H9 (cell line): ENCODE measurements around the gene GRID1. TPM values are rescaled to one million over a fixed set of nuclear protein-coding genes. Genes with fewer than 3 reads are reported as not detected.

ENCODE experiments used
- DNase-seq: peaks from one replicate; pipeline ENCODE4 v3.0.0-alpha.2; 2017
- H2AFZ ChIP-seq: one replicate; pipeline ENCODE4 v1.6.1; 2013; ENCODE audit warnings: mild to moderate bottlenecking, low read length, control low read depth, moderate library complexity
- H2AK5ac ChIP-seq: 2 replicates; pipeline ENCODE4 v1.6.1; 2013; ENCODE audit warnings: low read length, control low read depth, mixed read lengths; ENCODE audit not compliant: insufficient read length
- H2BK120ac ChIP-seq: one replicate; pipeline ENCODE4 v1.6.1; 2013; ENCODE audit warnings: low read depth, mild to moderate bottlenecking, low read length, control low read depth, inconsistent platforms; ENCODE audit not compliant: poor library complexity, severe bottlenecking
- H2BK12ac ChIP-seq: 2 replicates; pipeline ENCODE4 v1.6.1; 2013; ENCODE audit warnings: low read length, control low read depth, mixed read lengths, low read depth; ENCODE audit not compliant: insufficient read length
- H2BK15ac ChIP-seq: 2 replicates; pipeline ENCODE4 v1.6.1; 2013; ENCODE audit warnings: low read depth, low read length, control low read depth
- H2BK20ac ChIP-seq: one replicate; pipeline ENCODE4 v1.6.1; 2013; ENCODE audit warnings: low read depth, mild to moderate bottlenecking, low read length, control low read depth, inconsistent platforms; ENCODE audit not compliant: poor library complexity, severe bottlenecking
- H2BK5ac ChIP-seq: 2 replicates; pipeline ENCODE4 v1.6.1; 2013; ENCODE audit warnings: low read length, control low read depth, mixed read lengths; ENCODE audit not compliant: insufficient read length
- H3K14ac ChIP-seq: 2 replicates; pipeline ENCODE4 v1.6.1; 2013; ENCODE audit warnings: low read length, control low read depth; ENCODE audit not compliant: insufficient read depth
- H3K18ac ChIP-seq: 2 replicates; pipeline ENCODE4 v1.6.1; 2013; ENCODE audit warnings: low read depth, mild to moderate bottlenecking, mixed read lengths, low read length, control low read depth; ENCODE audit not compliant: insufficient read length
- H3K23ac ChIP-seq: 2 replicates; pipeline ENCODE4 v1.6.1; 2013; ENCODE audit warnings: low read length, control low read depth, mixed read lengths, low read depth; ENCODE audit not compliant: insufficient read length
- H3K23me2 ChIP-seq: 2 replicates; pipeline ENCODE4 v1.6.1; 2013; ENCODE audit warnings: low read depth, mild to moderate bottlenecking, mixed read lengths, low read length, control low read depth; ENCODE audit not compliant: insufficient read length, poor library complexity, severe bottlenecking
- H3K27ac ChIP-seq: 2 replicates; pipeline ENCODE4 v1.5.1; 2013; ENCODE audit warnings: low read length, control low read depth, mixed read lengths, low read depth; ENCODE audit not compliant: insufficient read length
- H3K27me3 ChIP-seq: 2 replicates; pipeline ENCODE4 v1.6.1; 2013; ENCODE audit warnings: low read length, control low read depth, inconsistent platforms; ENCODE audit not compliant: insufficient read depth
- H3K4ac ChIP-seq: 2 replicates; pipeline ENCODE4 v1.6.1; 2013; ENCODE audit warnings: low read depth, mild to moderate bottlenecking, control low read depth, inconsistent platforms, low read length, moderate library complexity
- H3K4me1 ChIP-seq: 2 replicates; pipeline ENCODE4 v1.6.1; 2013; ENCODE audit warnings: low read length, control low read depth, inconsistent platforms; ENCODE audit not compliant: insufficient read depth
- H3K4me2 ChIP-seq: 2 replicates; pipeline ENCODE4 v1.6.1; 2013; ENCODE audit warnings: low read length, control low read depth, mixed read lengths; ENCODE audit not compliant: insufficient read length, insufficient read depth
- H3K56ac ChIP-seq: 2 replicates; pipeline ENCODE4 v1.6.1; 2013; ENCODE audit warnings: low read depth, mild to moderate bottlenecking, mixed read lengths, low read length, control low read depth; ENCODE audit not compliant: insufficient read length
- H3K79me1 ChIP-seq: 2 replicates; pipeline ENCODE4 v1.6.1; 2013; ENCODE audit warnings: low read depth, mild to moderate bottlenecking, moderate library complexity, low read length, control low read depth, inconsistent platforms; ENCODE audit not compliant: insufficient read depth, poor library complexity, severe bottlenecking
- H3K79me2 ChIP-seq: 2 replicates; pipeline ENCODE4 v1.6.1; 2013; ENCODE audit warnings: low read length, control low read depth, inconsistent platforms; ENCODE audit not compliant: insufficient read depth
- H3K9ac ChIP-seq: 2 replicates; pipeline ENCODE4 v1.6.1; 2013; ENCODE audit warnings: low read length, control low read depth, mixed read lengths; ENCODE audit not compliant: insufficient read length; ENCODE audit errors: extremely low read depth
- H3K9me3 ChIP-seq: one replicate; pipeline ENCODE4 v1.6.1; 2013; ENCODE audit warnings: low read depth, low read length, inconsistent platforms; ENCODE audit not compliant: control insufficient read depth
- H3T11ph ChIP-seq: one replicate; pipeline ENCODE4 v1.6.1; 2013; ENCODE audit warnings: mild to moderate bottlenecking, low read length, control low read depth, inconsistent platforms
- H4K20me1 ChIP-seq: one replicate; pipeline ENCODE4 v1.6.1; 2013; ENCODE audit not compliant: control insufficient read depth, insufficient read length, insufficient read depth
- H4K5ac ChIP-seq: 2 replicates; pipeline ENCODE4 v1.6.1; 2013; ENCODE audit warnings: low read depth, mild to moderate bottlenecking, mixed read lengths, low read length, control low read depth; ENCODE audit not compliant: insufficient read length
- H4K8ac ChIP-seq: replicated peaks from 2 replicates; pipeline ENCODE4 v1.6.1; 2013; ENCODE audit warnings: low read length, control low read depth, mixed read lengths, low read depth; ENCODE audit not compliant: insufficient read length
- H4K91ac ChIP-seq: 2 replicates; pipeline ENCODE4 v1.6.1; 2013; ENCODE audit warnings: low read depth, mild to moderate bottlenecking, moderate library complexity, mixed read lengths, low read length, control low read depth; ENCODE audit not compliant: insufficient read length
- H3K27ac Mint-ChIP-seq, 3 experiments: 2 replicates in 2 of 3; 3 replicates in 1 of 3; pipeline ENCODE4 v1.8.0; 2020 to 2021; ENCODE audit warnings: mixed read lengths in 3 of 3, mild to moderate bottlenecking in 1 of 3, moderate library complexity in 1 of 3
- H3K27me3 Mint-ChIP-seq: 2 replicates; pipeline ENCODE4 v1.8.0; 2021; ENCODE audit warnings: low read depth, mild to moderate bottlenecking, moderate library complexity, mixed read lengths
- H3K36me3 Mint-ChIP-seq, 3 experiments: 2 replicates in 2 of 3; 3 replicates in 1 of 3; pipeline ENCODE4 v1.8.0; 2020 to 2021; ENCODE audit warnings: low read depth in 3 of 3, mixed read lengths in 3 of 3; ENCODE audit not compliant: insufficient read depth in 1 of 3
- H3K4me1 Mint-ChIP-seq, 2 experiments: 2 replicates each; pipeline ENCODE4 v1.8.0; 2020; ENCODE audit warnings: mixed read lengths in 2 of 2
- H3K4me3 Mint-ChIP-seq, 2 experiments: 2 replicates in 1 of 2; 3 replicates in 1 of 2; pipeline ENCODE4 v1.8.0; 2020 to 2021; ENCODE audit warnings: mild to moderate bottlenecking in 2 of 2, mixed read lengths in 2 of 2, moderate library complexity in 1 of 2
- H3K9me3 Mint-ChIP-seq, 2 experiments: 2 replicates in 1 of 2; 3 replicates in 1 of 2; pipeline ENCODE4 v1.8.0; 2020; ENCODE audit warnings: mild to moderate bottlenecking in 2 of 2, mixed read lengths in 2 of 2, moderate library complexity in 1 of 2
- CTCF ChIP-seq: fragments of 200-600 bp; sonication (generic); conservative IDR thresholded peaks from 3 replicates; pipeline ENCODE4 v1.8.0; 2021; ENCODE audit warnings: antibody characterized with exemption, mild to moderate bottlenecking
- WGBS: extraction: QIAGEN DNeasy Blood & Tissue Kit; methylation state at CpG from one replicate; pipeline ENCODE4 v1.1.7; 2013; ENCODE audit warnings: missing lambda C conversion rate, low lambda C conversion rate, mixed read lengths; ENCODE audit not compliant: insufficient read length; ENCODE audit errors: extremely low coverage; 5-methylcytosine and 5-hydroxymethylcytosine counted together
- total RNA-seq: library from RNA; stranded (reverse); gene quantifications from 2 replicates; pipeline ENCODE4 v1.2.1, GENCODE V29; 2021

GRID1 gene
- total RNA-seq, 1 experiment from 2014 or later = 0.35 TPM

GRCh38 chr10:86030312-86030711 is 336.3 kb downstream of the GRID1 start:
- Mint-ChIP-seq H3K27ac (no peak overlapping the region), H3K4me1 (no peaks in the 10 kb centered on the region), H3K4me3 (no peak overlapping the region), H3K27me3 (peaks cover 1% of the 10 kb centered on the region), H3K9me3 (peaks cover 44 to 45% of the 10 kb centered on the region in 2 experiments), H3K36me3 (peaks cover 9 to 19% (median 11%) of the 10 kb centered on the region in 3 experiments)
- Histone ChIP-seq H2AK5ac (no peak overlapping the region), H3K23ac (no peak overlapping the region), H3T11ph (no peak overlapping the region), H3K27ac (no peak overlapping the region), H2AFZ (no peak overlapping the region), H3K56ac (no peak overlapping the region), H3K4me1 (no peaks in the 10 kb centered on the region), H4K91ac (no peak overlapping the region), H3K23me2 (no peaks in the 10 kb centered on the region), H3K4ac (no peak overlapping the region), H2BK20ac (no peak overlapping the region), H3K9ac (no peak overlapping the region), H2BK120ac (no peak overlapping the region), H3K4me2 (no peak overlapping the region), H3K14ac (no peak overlapping the region), H4K5ac (no peak overlapping the region), H3K79me2 (no peaks in the 10 kb centered on the region), H2BK5ac (no peak overlapping the region), H3K18ac (no peak overlapping the region), H4K8ac (no peak overlapping the region), H4K20me1 (no peaks in the 10 kb centered on the region), H3K27me3 (no peaks in the 10 kb centered on the region), H2BK15ac (no peak overlapping the region), H3K79me1 (no peaks in the 10 kb centered on the region), H2BK12ac (no peak overlapping the region), H3K9me3 (peaks cover 28% of the 10 kb centered on the region)
- WGBS = no CpG with 5 or more reads among the region's 2 CpGs
- no peak for DNase-seq
- no peak for TF ChIP-seq CTCF
